Caco-2 (cell line): ENCODE measurements around the gene SLC35D2. TPM values are rescaled to one million over a fixed set of nuclear protein-coding genes. Genes with fewer than 3 reads are reported as not detected.
"Not testable (repeated sequence)": the region's sequence is repeated elsewhere in the genome, so short reads cannot be mapped to it uniquely, and the experiment has no call there.

Experiments
- BruUV-seq: library from RNA; stranded (reverse); fragments of 400-500 nt; replicated peaks from 2 replicates; lab custom pipeline; 2021; lab: Mats Ljungman, UMichigan
- CTCF ChIA-PET: fragments of 300-600 bp; sonication (Branson Sonifier 250); formaldehyde crosslinking; loops from one replicate; lab custom pipeline; 2022; ENCODE audit warnings: antibody characterized with exemption; lab: Charles Lee
- POLR2A ChIA-PET: fragments of 300-600 bp; sonication (Branson Sonifier 250); formaldehyde crosslinking; loops from one replicate; lab custom pipeline; 2022; ENCODE audit warnings: antibody characterized with exemption; lab: Charles Lee
- DNase-seq, 2 experiments: peaks; one replicate each; pipeline versions ENCODE4 v3.0.0 to v3.0.0-alpha.2; 2020 to 2022
- H3K27me3 ChIP-seq: replicated peaks from 2 replicates; pipeline ENCODE4 v1.6.0; 2011; ENCODE audit warnings: low read length; ENCODE audit not compliant: control insufficient read depth, insufficient read depth
- H3K36me3 ChIP-seq: 2 replicates; pipeline ENCODE4 v1.5.1; 2011; ENCODE audit warnings: low read length; ENCODE audit not compliant: control insufficient read depth, insufficient read depth
- H3K4me1 ChIP-seq: fragments of 250-450 bp; sonication (Bioruptor Pico); 2 replicates; pipeline ENCODE4 v1.5.1; 2020; ENCODE audit warnings: mild to moderate bottlenecking
- H3K4me3 ChIP-seq: 2 replicates; pipeline ENCODE4 v1.5.1; 2011; ENCODE audit warnings: low read depth, mild to moderate bottlenecking, control low read depth, low read length
- H3K9me3 ChIP-seq: fragments of 250-450 bp; sonication (Bioruptor Pico); 2 replicates; pipeline ENCODE4 v1.5.1; 2020; ENCODE audit warnings: mild to moderate bottlenecking, moderate library complexity
- H3K27ac Mint-ChIP-seq: one replicate; pipeline ENCODE4 v1.8.0; 2022; ENCODE audit warnings: mixed read lengths; ENCODE audit not compliant: unreplicated experiment
- H3K27me3 Mint-ChIP-seq: one replicate; pipeline ENCODE4 v1.8.0; 2022; ENCODE audit warnings: mixed read lengths; ENCODE audit not compliant: insufficient read depth, unreplicated experiment
- H3K36me3 Mint-ChIP-seq: one replicate; pipeline ENCODE4 v1.8.0; 2022; ENCODE audit warnings: mild to moderate bottlenecking, mixed read lengths; ENCODE audit not compliant: insufficient read depth, unreplicated experiment
- H3K4me1 Mint-ChIP-seq: one replicate; pipeline ENCODE4 v1.8.0; 2022; ENCODE audit warnings: low read depth, mixed read lengths; ENCODE audit not compliant: unreplicated experiment
- H3K4me3 Mint-ChIP-seq: one replicate; pipeline ENCODE4 v1.8.0; 2022; ENCODE audit warnings: mild to moderate bottlenecking, moderate library complexity, mixed read lengths; ENCODE audit not compliant: unreplicated experiment
- H3K9me3 Mint-ChIP-seq: one replicate; pipeline ENCODE4 v1.8.0; 2022; ENCODE audit warnings: mixed read lengths; ENCODE audit not compliant: unreplicated experiment
- intact Hi-C: fragments of 100-400 bp; cut with micrococcal nuclease; formaldehyde crosslinking; loops from one replicate; pipeline ENCODE4 v1.10.0; 2022; ENCODE audit not compliant: unreplicated experiment
- total RNA-seq: library from RNA; stranded (reverse); gene quantifications from 2 replicates; pipeline ENCODE4 v1.2.3, GENCODE V29; 2022
- TF ChIP-seq, protein P1 (sequence below), 2 experiments: fragments of 200-600 bp in 1 of 2; IDR thresholded peaks; 1 replicate in 1 of 2; 2 replicates in 1 of 2; pipeline versions ENCODE4 v1.5.1 to v1.8.0; 2011 to 2022; ENCODE audit warnings: antibody characterized with exemption in 1 of 2, control low read depth in 1 of 2, inconsistent platforms in 1 of 2, low read depth in 1 of 2, low read length in 1 of 2, mild to moderate bottlenecking in 1 of 2, moderate library complexity in 1 of 2; ENCODE audit not compliant: insufficient read depth in 1 of 2, severe bottlenecking in 1 of 2, unreplicated experiment in 1 of 2

Gene SLC35D2
- total RNA-seq, 1 experiment from 2014 or later, result 81.0 TPM

DNA sequence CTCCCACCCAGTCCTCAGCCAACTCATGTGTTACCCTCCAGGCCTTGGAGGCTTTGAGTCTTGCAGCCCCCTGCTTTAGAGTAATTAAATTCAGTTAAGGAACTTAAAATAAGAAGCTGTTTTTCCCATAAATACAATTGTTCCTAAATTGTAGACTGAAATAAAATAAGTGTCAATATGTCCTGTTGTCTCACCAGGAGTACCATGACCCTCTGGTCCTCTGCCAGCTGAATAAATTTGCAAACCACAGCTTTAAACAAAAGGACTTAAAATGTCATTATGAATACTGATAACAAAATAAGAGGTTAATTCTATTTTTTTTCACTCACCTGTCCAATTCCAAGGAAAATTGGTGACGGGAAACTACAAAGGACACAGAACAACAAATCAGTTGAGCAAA, 15.6 kb downstream of the SLC35D2 start:
- no peak overlapping the region for H3K4me3 ChIP-seq
- intact Hi-C loops, result no loop called here
- no peaks in the 10 kb centered on the region for H3K9me3 ChIP-seq
- BruUV-seq, result no TSS peak
- H3K4me3 Mint-ChIP-seq, result no peak overlapping the region
- no peaks in the 10 kb centered on the region for H3K9me3 Mint-ChIP-seq
- no peaks in the 10 kb centered on the region for H3K27me3 ChIP-seq
- CTCF ChIA-PET, result no interaction called here
- POLR2A ChIA-PET, result no interaction called here
- no peaks in the 10 kb centered on the region for H3K27me3 Mint-ChIP-seq
- DNase-seq, result no peak
- peaks cover 11% of the 10 kb centered on the region for H3K4me1 Mint-ChIP-seq
- peaks cover 1% of the 10 kb centered on the region for H3K36me3 ChIP-seq
- H3K36me3 Mint-ChIP-seq, result peaks cover 41% of the 10 kb centered on the region
- no peak overlapping the region for H3K27ac Mint-ChIP-seq
- TF ChIP-seq, protein P1, sequence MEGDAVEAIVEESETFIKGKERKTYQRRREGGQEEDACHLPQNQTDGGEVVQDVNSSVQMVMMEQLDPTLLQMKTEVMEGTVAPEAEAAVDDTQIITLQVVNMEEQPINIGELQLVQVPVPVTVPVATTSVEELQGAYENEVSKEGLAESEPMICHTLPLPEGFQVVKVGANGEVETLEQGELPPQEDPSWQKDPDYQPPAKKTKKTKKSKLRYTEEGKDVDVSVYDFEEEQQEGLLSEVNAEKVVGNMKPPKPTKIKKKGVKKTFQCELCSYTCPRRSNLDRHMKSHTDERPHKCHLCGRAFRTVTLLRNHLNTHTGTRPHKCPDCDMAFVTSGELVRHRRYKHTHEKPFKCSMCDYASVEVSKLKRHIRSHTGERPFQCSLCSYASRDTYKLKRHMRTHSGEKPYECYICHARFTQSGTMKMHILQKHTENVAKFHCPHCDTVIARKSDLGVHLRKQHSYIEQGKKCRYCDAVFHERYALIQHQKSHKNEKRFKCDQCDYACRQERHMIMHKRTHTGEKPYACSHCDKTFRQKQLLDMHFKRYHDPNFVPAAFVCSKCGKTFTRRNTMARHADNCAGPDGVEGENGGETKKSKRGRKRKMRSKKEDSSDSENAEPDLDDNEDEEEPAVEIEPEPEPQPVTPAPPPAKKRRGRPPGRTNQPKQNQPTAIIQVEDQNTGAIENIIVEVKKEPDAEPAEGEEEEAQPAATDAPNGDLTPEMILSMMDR (IDR thresholded peaks at IDR 0.05; ENCODE audit: insufficient read depth in 1 of 2, low read depth in 1 of 2, low read length in 1 of 2, severe bottlenecking in 1 of 2, unreplicated experiment in 1 of 2), result no peak
- peaks cover 9% of the 10 kb centered on the region; the same call in 1 of the 2 replicates for H3K4me1 ChIP-seq

DNA sequence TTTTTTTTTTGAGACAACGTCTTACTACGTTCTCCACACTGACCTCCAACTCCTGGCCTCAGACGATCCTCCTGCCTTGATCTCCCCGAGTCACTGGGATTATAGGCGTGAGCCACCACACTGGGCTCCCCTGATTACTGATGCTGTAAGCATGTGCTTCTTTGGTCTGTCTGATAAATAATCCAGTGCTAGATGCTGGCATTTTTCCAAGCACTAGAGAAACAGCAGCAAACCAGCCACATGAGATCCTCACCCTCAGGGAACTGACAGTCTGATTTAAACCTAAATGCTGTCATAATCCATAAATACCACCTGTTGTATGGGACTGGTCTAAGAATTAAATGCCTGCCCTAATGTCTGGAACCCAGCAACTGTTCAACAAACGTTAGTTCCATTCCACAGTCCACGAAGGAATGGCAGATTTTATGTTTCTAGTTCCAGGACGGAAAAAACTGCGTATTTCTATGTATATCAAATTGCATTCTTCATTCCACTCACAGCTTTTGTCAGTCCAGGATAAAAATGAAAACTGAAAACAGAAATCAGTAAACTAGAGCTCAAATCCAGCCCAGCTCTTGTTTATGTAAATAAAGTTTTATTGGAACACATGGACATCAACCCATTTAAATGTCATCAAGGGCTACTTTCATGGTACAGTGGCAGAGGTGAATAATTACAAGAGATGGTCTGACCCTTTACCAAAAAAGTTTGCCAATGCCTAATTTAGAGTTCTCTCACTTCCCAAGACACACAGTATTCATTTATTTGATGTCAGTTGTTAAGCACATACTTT, 20.1 kb downstream of the SLC35D2 start:
- peaks cover 61% of the 10 kb centered on the region for H3K36me3 Mint-ChIP-seq
- H3K9me3 Mint-ChIP-seq, result no peaks in the 10 kb centered on the region
- no peaks in the 10 kb centered on the region for H3K27me3 Mint-ChIP-seq
- TSS peak; percentile 25 for BruUV-seq
- ChIA-PET CTCF (no interaction called here), POLR2A (no interaction called here)
- no peak for DNase-seq
- Histone ChIP-seq H3K27me3 (no peaks in the 10 kb centered on the region), H3K4me3 (no peak overlapping the region), H3K9me3 (no peaks in the 10 kb centered on the region), H3K36me3 (peaks cover 1% of the 10 kb centered on the region), H3K4me1 (0 out of 2 replicates have a peak, but pooled peaks cover 8% of the 10 kb centered on the region)
- intact Hi-C loops, result no loop called here
- H3K4me1 Mint-ChIP-seq, result no peaks in the 10 kb centered on the region
- H3K4me3 Mint-ChIP-seq, result no peak overlapping the region
- H3K27ac Mint-ChIP-seq, result no peak overlapping the region
- TF ChIP-seq, protein P1 (IDR thresholded peaks at IDR 0.05; ENCODE audit: insufficient read depth in 1 of 2, low read depth in 1 of 2, low read length in 1 of 2, severe bottlenecking in 1 of 2, unreplicated experiment in 1 of 2), result no peak

DNA sequence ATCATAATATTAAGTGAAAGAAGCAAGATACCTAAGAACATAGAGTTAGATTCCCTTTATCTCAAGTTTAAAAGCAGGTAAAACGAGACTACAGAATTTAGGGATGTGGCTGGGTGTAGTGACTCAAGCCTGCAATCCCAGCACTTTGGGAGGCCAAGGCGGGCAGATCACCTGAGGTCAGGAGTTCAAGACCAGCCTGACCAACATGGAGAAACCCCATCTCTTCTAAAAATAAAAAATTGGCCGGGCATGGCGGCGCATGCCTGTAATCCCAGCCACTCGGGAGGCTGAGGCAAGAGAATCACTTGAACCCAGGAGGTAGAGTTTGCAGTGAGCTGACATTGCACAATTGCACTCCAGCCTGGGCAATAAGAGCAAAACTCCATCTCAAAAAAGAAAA, 21.4 kb downstream of the SLC35D2 start:
- DNase-seq, H3K9me3 ChIP-seq, H3K4me3 ChIP-seq, POLR2A ChIA-PET, H3K4me1 Mint-ChIP-seq, H3K27ac Mint-ChIP-seq, H3K36me3 ChIP-seq, H3K9me3 Mint-ChIP-seq, H3K4me1 ChIP-seq, intact Hi-C loops, H3K27me3 Mint-ChIP-seq, H3K4me3 Mint-ChIP-seq, CTCF ChIA-PET, BruUV-seq, H3K27me3 ChIP-seq: not testable (repeated sequence)
- H3K36me3 Mint-ChIP-seq, result peaks cover 74% of the 10 kb centered on the region
